ENCODE results near the gene ATXN7L2.
"Not testable (repeated sequence)": the region's sequence is repeated elsewhere in the genome, so short reads cannot be mapped to it uniquely, and the experiment has no call there.

The ATXN7L2 gene

GRCh38 chr1:109483672-109484518 lies at the start of gene ATXN7L2:
Gene ATXN7L2, plus strand, starts transcription at chr1:109483905. Its CDS starts 49 bp downstream, at chr1:109483954.
- peak; percentile 76 for DNase-seq

GRCh38 chr1:109434484-109434883 lies 49.2 kb upstream of the ATXN7L2 start:
- no peak for DNase-seq

- no peak for DNase-seq
Measured at GRCh38 chr1:109438798-109439297, 44.9 kb upstream of the ATXN7L2 start.

- no peak for DNase-seq
Measured at GRCh38 chr1:109441069-109441468, 42.6 kb upstream of the ATXN7L2 start.

- DNase-seq = no peak
Measured at GRCh38 chr1:109443476-109443875, 40.2 kb upstream of the ATXN7L2 start.

- no peak for DNase-seq
Measured at GRCh38 chr1:109444346-109444745, 39.4 kb upstream of the ATXN7L2 start.

GRCh38 chr1:109445949-109446695 lies 37.6 kb upstream of the ATXN7L2 start:
- not testable (repeated sequence) for DNase-seq

- DNase-seq = no peak
Measured at GRCh38 chr1:109447524-109447923, 36.2 kb upstream of the ATXN7L2 start.

GRCh38 chr1:109454497-109455133 lies 29.1 kb upstream of the ATXN7L2 start:
- no peak for DNase-seq

- no peak for DNase-seq
Measured at GRCh38 chr1:109457819-109458218, 25.9 kb upstream of the ATXN7L2 start.

- DNase-seq = no peak
Measured at GRCh38 chr1:109466125-109466451, 17.6 kb upstream of the ATXN7L2 start.

GRCh38 chr1:109466452-109467300 lies 17.0 kb upstream of the ATXN7L2 start, which contains the start of gene SYPL2:
Gene SYPL2, plus strand, starts transcription at chr1:109466546. Its CDS starts 298 bp downstream, at chr1:109466844.
- no peak for DNase-seq

GRCh38 chr1:109467301-109467777 lies 16.4 kb upstream of the ATXN7L2 start:
- DNase-seq = no peak

- no peak for DNase-seq
Measured at GRCh38 chr1:109468061-109468460, 15.6 kb upstream of the ATXN7L2 start.

GRCh38 chr1:109468903-109469302 lies 14.8 kb upstream of the ATXN7L2 start:
- no peak for DNase-seq

- no peak for DNase-seq
Measured at GRCh38 chr1:109470245-109470644, 13.5 kb upstream of the ATXN7L2 start.

- DNase-seq = no peak
Measured at GRCh38 chr1:109472779-109473178, 10.9 kb upstream of the ATXN7L2 start.

GRCh38 chr1:109473284-109474057 lies 10.2 kb upstream of the ATXN7L2 start:
- DNase-seq = not testable (repeated sequence)

- DNase-seq = no peak
Measured at GRCh38 chr1:109474697-109475096, 9.0 kb upstream of the ATXN7L2 start.

GRCh38 chr1:109475261-109475660 lies 8.4 kb upstream of the ATXN7L2 start:
- no peak for DNase-seq

- DNase-seq = no peak
Measured at GRCh38 chr1:109476825-109477224, 6.9 kb upstream of the ATXN7L2 start.

Measured in NCI-H510A (cell line).